H1 (cell line): ENCODE data around the gene LRRC27. TPM values are rescaled to one million over a fixed set of nuclear protein-coding genes. Genes with fewer than 3 reads are reported as not detected.

Experiments used
- CTCF ChIA-PET: fragments of 300-600 bp; sonication (Branson Sonifier 250); formaldehyde crosslinking; loops from one replicate; lab custom pipeline; 2021; ENCODE audit not compliant: partially characterized antibody; lab: Charles Lee
- POLR2A ChIA-PET: fragments of 300-600 bp; sonication (Branson Sonifier 250); formaldehyde crosslinking; loops from one replicate; lab custom pipeline; 2021; ENCODE audit warnings: inconsistent platforms; ENCODE audit not compliant: partially characterized antibody; lab: Charles Lee
- DNase-seq, 2 experiments: peaks; one replicate each; pipeline versions ENCODE4 v3.0.0 to v3.0.0-alpha.2; 2010 to 2022; ENCODE audit warnings: low spot score in 2 of 2, low read depth in 1 of 2, mixed read lengths in 1 of 2
- FAIRE-seq: peaks from 2 replicates; lab custom pipeline; 2011; peaks lifted over from hg19 to GRCh38; lab: Jason Lieb, UNC
- H2AFZ ChIP-seq: 2 replicates; pipeline ENCODE4 v1.8.1; 2012; ENCODE audit warnings: low read length, inconsistent platforms
- H2AK5ac ChIP-seq: 2 replicates; pipeline ENCODE4 v1.6.1; 2013; ENCODE audit warnings: low read depth, low read length
- H2BK120ac ChIP-seq: replicated peaks from 2 replicates; pipeline ENCODE3; 2013; ENCODE audit warnings: low read depth, low read length, inconsistent platforms
- H2BK12ac ChIP-seq: 2 replicates; pipeline ENCODE4 v1.6.1; 2013; ENCODE audit warnings: low read depth, low read length
- H2BK15ac ChIP-seq: 2 replicates; pipeline ENCODE4 v1.6.1; 2013; ENCODE audit warnings: low read length
- H2BK20ac ChIP-seq: 2 replicates; pipeline ENCODE4 v1.6.1; 2013; ENCODE audit warnings: low read length
- H2BK5ac ChIP-seq: 2 replicates; pipeline ENCODE4 v1.6.1; 2013; ENCODE audit warnings: low read depth, low read length
- H3K14ac ChIP-seq: 2 replicates; pipeline ENCODE4 v1.6.1; 2013; ENCODE audit warnings: inconsistent platforms; ENCODE audit not compliant: insufficient read length
- H3K18ac ChIP-seq: 2 replicates; pipeline ENCODE4 v1.6.1; 2013; ENCODE audit warnings: low read length; ENCODE audit errors: extremely low read depth
- H3K23ac ChIP-seq: 2 replicates; pipeline ENCODE4 v1.6.1; 2013; ENCODE audit warnings: inconsistent platforms; ENCODE audit not compliant: insufficient read length
- H3K23me2 ChIP-seq: 2 replicates; pipeline ENCODE4 v1.6.1; 2013; ENCODE audit warnings: low read depth, low read length
- H3K27ac ChIP-seq: 2 replicates; pipeline ENCODE4 v1.6.1; 2011; ENCODE audit warnings: low read depth, low read length, inconsistent platforms
- H3K27me3 ChIP-seq, 4 experiments: replicated peaks in 1 of 4; 1 replicate in 1 of 4; 2 replicates in 3 of 4; pipeline versions ENCODE4 v1.6.1 to v1.8.1; 2011 to 2013; ENCODE audit warnings: low read length in 3 of 4, mild to moderate bottlenecking in 3 of 4, inconsistent platforms in 2 of 4, mixed read lengths in 2 of 4, moderate library complexity in 1 of 4; ENCODE audit not compliant: control insufficient read depth in 3 of 4, insufficient read depth in 3 of 4; ENCODE audit errors: extremely low read depth in 1 of 4
- H3K36me3 ChIP-seq, 4 experiments: 2 replicates each; pipeline versions ENCODE4 v1.6.1 to v1.8.1; 2011 to 2013; ENCODE audit warnings: mild to moderate bottlenecking in 4 of 4, low read length in 3 of 4, moderate library complexity in 2 of 4, control low read depth in 1 of 4, inconsistent platforms in 1 of 4; ENCODE audit not compliant: insufficient read depth in 4 of 4, control insufficient read depth in 2 of 4
- H3K4ac ChIP-seq: replicated peaks from 2 replicates; pipeline ENCODE3; 2013; ENCODE audit warnings: low read length, low read depth, mixed read lengths, inconsistent platforms; ENCODE audit not compliant: insufficient read length
- H3K4me1 ChIP-seq, 4 experiments: replicated peaks in 1 of 4; 1 replicate in 1 of 4; 2 replicates in 3 of 4; pipeline versions ENCODE4 v1.6.1 to v1.8.1; 2011 to 2013; ENCODE audit warnings: low read length in 3 of 4, inconsistent platforms in 2 of 4, mixed read lengths in 1 of 4; ENCODE audit not compliant: insufficient read depth in 4 of 4, control insufficient read depth in 3 of 4
- H3K4me2 ChIP-seq, 2 experiments: 2 replicates each; pipeline versions ENCODE4 v1.6.1 to v1.8.1; 2011 to 2013; ENCODE audit warnings: low read depth in 2 of 2, low read length in 2 of 2, control low read depth in 1 of 2, inconsistent platforms in 1 of 2, mild to moderate bottlenecking in 1 of 2; ENCODE audit not compliant: insufficient read depth in 1 of 2
- H3K4me3 ChIP-seq, 4 experiments: fragments of 200-600, 300-600 bp in 1 of 4; sonication (generic), shearing (Covaris generic), sonication (Bioruptor Twin) in 1 of 4; 2 replicates each; pipeline versions ENCODE4 v1.5.1 to v1.8.1; 2011 to 2016; ENCODE audit warnings: low read length in 4 of 4, low read depth in 3 of 4, control low read depth in 2 of 4, inconsistent platforms in 2 of 4, mild to moderate bottlenecking in 2 of 4, mixed read lengths in 1 of 4, moderate library complexity in 1 of 4; ENCODE audit not compliant: insufficient read depth in 2 of 4; ENCODE audit errors: extremely low read depth in 1 of 4
- H3K56ac ChIP-seq: replicated peaks from 2 replicates; pipeline ENCODE3; 2013; ENCODE audit warnings: low read depth, mild to moderate bottlenecking, mixed read lengths, low read length, inconsistent platforms; ENCODE audit not compliant: insufficient read length
- H3K79me1 ChIP-seq: 2 replicates; pipeline ENCODE4 v1.6.1; 2013; ENCODE audit warnings: low read depth, low read length, control low read depth
- H3K79me2 ChIP-seq, 2 experiments: 2 replicates each; pipeline versions ENCODE4 v1.6.1 to v1.8.1; 2012 to 2013; ENCODE audit warnings: low read length in 2 of 2, mild to moderate bottlenecking in 2 of 2, inconsistent platforms in 1 of 2; ENCODE audit not compliant: insufficient read depth in 2 of 2, control insufficient read depth in 1 of 2
- H3K9ac ChIP-seq, 4 experiments: replicated peaks in 1 of 4; 1 replicate in 1 of 4; 2 replicates in 3 of 4; pipeline versions ENCODE4 v1.6.1 to v1.8.1; 2011 to 2013; ENCODE audit warnings: low read depth in 3 of 4, low read length in 3 of 4, control low read depth in 2 of 4, mild to moderate bottlenecking in 2 of 4, moderate library complexity in 2 of 4, inconsistent platforms in 1 of 4; ENCODE audit errors: extremely low read depth in 1 of 4
- H3K9me3 ChIP-seq, 2 experiments: 2 replicates each; pipeline versions ENCODE4 v1.6.1 to v1.8.1; 2012 to 2013; ENCODE audit warnings: mild to moderate bottlenecking in 2 of 2, moderate library complexity in 2 of 2, control low read depth in 1 of 2, inconsistent platforms in 1 of 2, low read depth in 1 of 2, low read length in 1 of 2, mixed read lengths in 1 of 2; ENCODE audit not compliant: insufficient read depth in 2 of 2
- H4K20me1 ChIP-seq, 2 experiments: replicated peaks in 1 of 2; 2 replicates each; pipeline versions ENCODE3 to v1.8.1; 2011 to 2013; ENCODE audit warnings: inconsistent platforms in 2 of 2, low read length in 2 of 2, mild to moderate bottlenecking in 1 of 2; ENCODE audit not compliant: insufficient read depth in 2 of 2, control insufficient read depth in 1 of 2
- H4K5ac ChIP-seq: 2 replicates; pipeline ENCODE4 v1.6.1; 2013; ENCODE audit warnings: low read length, low read depth, mixed read lengths, inconsistent platforms; ENCODE audit not compliant: insufficient read length
- H4K8ac ChIP-seq: 2 replicates; pipeline ENCODE4 v1.8.0; 2013; ENCODE audit warnings: mild to moderate bottlenecking, moderate library complexity, low read length, inconsistent platforms; ENCODE audit not compliant: insufficient read depth; ENCODE audit errors: extremely low read depth
- H4K91ac ChIP-seq: replicated peaks from 2 replicates; pipeline ENCODE3; 2013; ENCODE audit warnings: low read length, mixed read lengths, inconsistent platforms; ENCODE audit not compliant: insufficient read length
- CBX5 ChIP-seq: fragments of 300-800, 300-1000 bp; sonication (generic); IDR thresholded peaks from 2 replicates; pipeline ENCODE4 v1.7.1; 2016; ENCODE audit warnings: antibody characterized with exemption, low read length, low read depth
- CHD1 ChIP-seq: IDR thresholded peaks from 2 replicates; pipeline ENCODE4 v1.6.1; 2012; ENCODE audit warnings: low read depth, low read length, improper control_type of control experiment
- WGBS, 2 experiments: shearing (Covaris generic) in 1 of 2; methylation state at CpG; one replicate each; pipeline versions ENCODE4 v1.1.6 to v1.1.7; 2013 to 2015; ENCODE audit warnings: low lambda C conversion rate in 2 of 2, mixed read lengths in 2 of 2, inconsistent platforms in 1 of 2, low coverage in 1 of 2, missing lambda C conversion rate in 1 of 2; ENCODE audit not compliant: insufficient replicate concordance in 2 of 2, insufficient coverage in 1 of 2, insufficient read length in 1 of 2; ENCODE audit errors: extremely low coverage in 1 of 2, missing lambda C conversion rate in 1 of 2; 5-methylcytosine and 5-hydroxymethylcytosine counted together
- polyA plus RNA-seq, 7 experiments: library from polyadenylated mRNA; depleted of rRNA in 3 of 7; stranded (reverse) in 5 of 7; unstranded in 2 of 7; fragments of >200 nt in 5 of 7; fragments of 200-250 nt in 2 of 7; gene quantifications; 1 replicate in 5 of 7; 2 replicates in 1 of 7; 4 replicates in 1 of 7; pipeline versions ENCODE4 v1.2.1 to v1.2.3, GENCODE V29; 2011 to 2013; ENCODE audit warnings: missing spikeins in 2 of 7, mixed read lengths in 2 of 7
- total RNA-seq: library from RNA; stranded (reverse); fragmentation: NEBNext Ultra II Directional; extraction: Animal tissue kit (Norgen Biotek cat#: 25700); gene quantifications from 2 replicates; pipeline ENCODE4 v1.2.1, GENCODE V29; 2021

The LRRC27 gene
- total and polyA plus RNA-seq, 2 of the 8 experiments (the other 6 are each of a cell fraction or from before 2014, with no cell fraction given) = 1.2 to 3.8 TPM

DNA sequence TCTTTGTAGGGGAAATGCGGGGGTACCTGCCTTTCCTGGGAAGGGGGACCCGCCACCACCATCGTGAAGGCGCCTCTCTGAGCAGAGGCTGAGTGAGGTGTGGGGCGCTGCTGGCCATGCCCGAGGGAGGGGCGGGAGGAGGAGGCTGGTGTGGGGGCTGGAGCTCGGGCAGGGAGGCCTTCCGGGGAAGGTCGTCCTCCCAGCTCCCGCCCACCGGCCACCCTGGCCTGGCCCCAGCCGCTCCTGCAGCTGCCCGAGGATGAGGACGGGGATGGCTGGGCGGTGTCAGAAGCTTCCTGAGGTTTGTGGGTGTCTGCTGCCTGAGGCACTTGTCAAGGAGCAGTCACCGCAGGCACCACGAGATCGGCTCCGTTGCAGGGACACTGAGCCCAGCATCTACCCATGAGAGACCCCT, 76.4 kb downstream of the LRRC27 start:
- H2BK15ac ChIP-seq = peak overlapping the region; percentile 66
- H3K18ac ChIP-seq = peak overlapping the region; percentile 99
- peak overlapping the region; percentile 60 to 61 for H3K4me2 ChIP-seq
- peaks cover 0 to 3% of the 10 kb centered on the region in 2 experiments for H4K20me1 ChIP-seq
- no peak overlapping the region for H3K23ac ChIP-seq
- peak overlapping the region; percentile 92; the same call in 1 of the 2 replicates for H4K8ac ChIP-seq
- ChIA-PET CTCF (interaction anchor here (0.9 to 1.8 kb wide), 4 partner anchors 14 to 44 kb away, joined by 3 to 6 read pairs (median 4); no protein-coding TSS in a partner anchor), POLR2A (interaction anchor here (0.8 to 5.6 kb wide), 4 partner anchors 11 to 37 kb away, joined by 3 to 71 read pairs (median 16); partner anchors contain the start of gene PWWP2B)
- peak overlapping the region; percentile 100; the same call in 1 of the 2 replicates for H2BK12ac ChIP-seq
- peak overlapping the region; percentile 82 for H3K27ac ChIP-seq
- H3K79me2 ChIP-seq = no peaks in the 10 kb centered on the region
- FAIRE-seq (no peak), DNase-seq (no peak)
- peak overlapping the region; percentile 100; the same call in 1 of the 2 replicates for H2AK5ac ChIP-seq
- peak overlapping the region; percentile 100 for H2BK20ac ChIP-seq
- H3K79me1 ChIP-seq = peaks cover 6% of the 10 kb centered on the region; the same call in 1 of the 2 replicates
- H3K4me1 ChIP-seq = peaks cover 3 to 51% (median 40%) of the 10 kb centered on the region in 4 experiments
- peak overlapping the region; percentile 80 for H2BK120ac ChIP-seq
- peak overlapping the region in 2 of 4 experiments; percentile 42 to 57; a peak in 4 of 7 replicates for H3K9ac ChIP-seq
- H4K91ac ChIP-seq = peak overlapping the region; percentile 100
- H3K56ac ChIP-seq = peak overlapping the region; percentile 62
- no peaks in the 10 kb centered on the region for H3K27me3 ChIP-seq
- H2BK5ac ChIP-seq = peak overlapping the region; percentile 97
- WGBS, 2 experiments = 53% methylated on average over 8 of the region's 20 CpGs; no CpG with 5 or more reads in 1 of the 2 experiments
- H3K4ac ChIP-seq = peak overlapping the region; percentile 100
- H4K5ac ChIP-seq = peak overlapping the region; percentile 96
- peak overlapping the region in 3 of 4 experiments; percentile 7 to 45 (median 18); a peak in 3 of 8 replicates for H3K4me3 ChIP-seq
- H3K14ac ChIP-seq = peak overlapping the region; percentile 58
- H3K23me2 ChIP-seq = no peaks in the 10 kb centered on the region
- no peak overlapping the region for H2AFZ ChIP-seq
- no peaks in the 10 kb centered on the region for H3K9me3 ChIP-seq
- peaks cover 0 to 8% (median 2%) of the 10 kb centered on the region in 4 experiments; a peak in 3 of 8 replicates for H3K36me3 ChIP-seq
- TF ChIP-seq CBX5 (no peak), CHD1 (no peak)
